Lung (tissue), 12 donors: Measurements from ENCODE around the gene PLCB2. TPM values are rescaled to one million over a fixed set of nuclear protein-coding genes. Genes with fewer than 3 reads are reported as not detected.

Experiments used
- ATAC-seq: fragments of 200-7000 bp; cut with Tn5 transposase; one replicate; pipeline ENCODE4 v1.9.1; 2020; ENCODE audit warnings: moderate number of reproducible peaks; ENCODE audit not compliant: insufficient read depth, low FRiP score
- DNase-seq, 3 donors: peaks; one replicate each; pipeline ENCODE4 v3.0.0-alpha.2; 2013 to 2017
- H3K27ac ChIP-seq, 2 donors: one replicate each; pipeline ENCODE4 v1.5.1; 2013; ENCODE audit warnings: mild to moderate bottlenecking in 2 of 2, moderate library complexity in 2 of 2, control low read depth in 1 of 2, inconsistent platforms in 1 of 2, low read depth in 1 of 2, low read length in 1 of 2
- H3K27me3 ChIP-seq, 3 donors: one replicate each; pipeline ENCODE4 v1.5.1; 2013; ENCODE audit warnings: low read length in 2 of 3; ENCODE audit not compliant: control insufficient read depth in 3 of 3, insufficient read depth in 3 of 3
- H3K36me3 ChIP-seq, 4 donors: one replicate each; pipeline ENCODE4 v1.5.1; 2013; ENCODE audit warnings: low read length in 4 of 4, mild to moderate bottlenecking in 1 of 4, moderate library complexity in 1 of 4; ENCODE audit not compliant: control insufficient read depth in 4 of 4, insufficient read depth in 4 of 4
- H3K4me1 ChIP-seq, 5 donors: one replicate each; pipeline ENCODE4 v1.5.1; 2013; ENCODE audit warnings: low read length in 5 of 5, mild to moderate bottlenecking in 2 of 5, moderate library complexity in 1 of 5; ENCODE audit not compliant: control insufficient read depth in 5 of 5, insufficient read depth in 5 of 5
- H3K4me3 ChIP-seq: one replicate; pipeline ENCODE4 v1.5.1; 2013; ENCODE audit warnings: mild to moderate bottlenecking, control low read depth, moderate library complexity
- H3K9ac ChIP-seq, 2 donors: one replicate each; pipeline ENCODE4 v1.5.1; 2013; ENCODE audit warnings: low read length in 2 of 2, control low read depth in 1 of 2; ENCODE audit not compliant: insufficient read depth in 1 of 2
- H3K9me3 ChIP-seq, 4 donors: one replicate each; pipeline ENCODE4 v1.5.1; 2013; ENCODE audit warnings: low read length in 3 of 4, mild to moderate bottlenecking in 1 of 4, moderate library complexity in 1 of 4; ENCODE audit not compliant: control insufficient read depth in 4 of 4, insufficient read depth in 3 of 4
- WGBS, 2 donors: extraction: QIAGEN DNeasy Blood & Tissue Kit; methylation state at CpG; one replicate each; pipeline ENCODE4 v1.1.7; 2013; 5-methylcytosine and 5-hydroxymethylcytosine counted together
- polyA plus RNA-seq, 2 donors: library from polyadenylated mRNA; stranded (reverse); fragments of 200-250 nt; gene quantifications; one replicate each; pipeline ENCODE4 v1.2.1, GENCODE V29; 2013
- total RNA-seq, 2 donors: library from RNA; depleted of rRNA in 1 of 2; stranded (reverse); fragments of >200 nt in 1 of 2; gene quantifications; one replicate each; pipeline ENCODE4 v1.2.1, GENCODE V29; 2014 to 2021
- TF ChIP-seq, protein P1 (sequence below): IDR thresholded peaks from 2 replicates; pipeline ENCODE4 v1.5.1; 2012; ENCODE audit warnings: mild to moderate bottlenecking; ENCODE audit errors: control extremely low read depth, extremely low read depth
- donor health status: control.
- donor health status: control.
- donor health status: Bipolar disorder and iron deficiency.
- donor health status: healthy.
- donor health status: DM: yes; HTN: yes; CAD: no.

PLCB2 gene
- total and polyA plus RNA-seq, 4 donors, result 17.9 to 76.7 (median 51.2) TPM

- Histone ChIP-seq H3K9ac (no peak overlapping the region), H3K27me3 (peaks cover 0 to 6% (median 4%) of the 10 kb centered on the region in 3 donors), H3K9me3 (peaks cover 0 to 2% (median 0%) of the 10 kb centered on the region in 4 donors), H3K27ac (no peak overlapping the region), H3K4me3 (no peak overlapping the region), H3K4me1 (peaks cover 0 to 18% (median 7%) of the 10 kb centered on the region in 5 donors), H3K36me3 (no peaks in the 10 kb centered on the region)
- 92 to 94% methylated on average over 1 of the region's 1 CpG for WGBS, 2 donors
- no peak for ATAC-seq
- TF ChIP-seq, protein P1, sequence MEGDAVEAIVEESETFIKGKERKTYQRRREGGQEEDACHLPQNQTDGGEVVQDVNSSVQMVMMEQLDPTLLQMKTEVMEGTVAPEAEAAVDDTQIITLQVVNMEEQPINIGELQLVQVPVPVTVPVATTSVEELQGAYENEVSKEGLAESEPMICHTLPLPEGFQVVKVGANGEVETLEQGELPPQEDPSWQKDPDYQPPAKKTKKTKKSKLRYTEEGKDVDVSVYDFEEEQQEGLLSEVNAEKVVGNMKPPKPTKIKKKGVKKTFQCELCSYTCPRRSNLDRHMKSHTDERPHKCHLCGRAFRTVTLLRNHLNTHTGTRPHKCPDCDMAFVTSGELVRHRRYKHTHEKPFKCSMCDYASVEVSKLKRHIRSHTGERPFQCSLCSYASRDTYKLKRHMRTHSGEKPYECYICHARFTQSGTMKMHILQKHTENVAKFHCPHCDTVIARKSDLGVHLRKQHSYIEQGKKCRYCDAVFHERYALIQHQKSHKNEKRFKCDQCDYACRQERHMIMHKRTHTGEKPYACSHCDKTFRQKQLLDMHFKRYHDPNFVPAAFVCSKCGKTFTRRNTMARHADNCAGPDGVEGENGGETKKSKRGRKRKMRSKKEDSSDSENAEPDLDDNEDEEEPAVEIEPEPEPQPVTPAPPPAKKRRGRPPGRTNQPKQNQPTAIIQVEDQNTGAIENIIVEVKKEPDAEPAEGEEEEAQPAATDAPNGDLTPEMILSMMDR, result no peak
- DNase-seq, result no peak
These were observed 12.4 kb downstream of the PLCB2 start for GRCh38 chr15:40295297-40295696.

DNA sequence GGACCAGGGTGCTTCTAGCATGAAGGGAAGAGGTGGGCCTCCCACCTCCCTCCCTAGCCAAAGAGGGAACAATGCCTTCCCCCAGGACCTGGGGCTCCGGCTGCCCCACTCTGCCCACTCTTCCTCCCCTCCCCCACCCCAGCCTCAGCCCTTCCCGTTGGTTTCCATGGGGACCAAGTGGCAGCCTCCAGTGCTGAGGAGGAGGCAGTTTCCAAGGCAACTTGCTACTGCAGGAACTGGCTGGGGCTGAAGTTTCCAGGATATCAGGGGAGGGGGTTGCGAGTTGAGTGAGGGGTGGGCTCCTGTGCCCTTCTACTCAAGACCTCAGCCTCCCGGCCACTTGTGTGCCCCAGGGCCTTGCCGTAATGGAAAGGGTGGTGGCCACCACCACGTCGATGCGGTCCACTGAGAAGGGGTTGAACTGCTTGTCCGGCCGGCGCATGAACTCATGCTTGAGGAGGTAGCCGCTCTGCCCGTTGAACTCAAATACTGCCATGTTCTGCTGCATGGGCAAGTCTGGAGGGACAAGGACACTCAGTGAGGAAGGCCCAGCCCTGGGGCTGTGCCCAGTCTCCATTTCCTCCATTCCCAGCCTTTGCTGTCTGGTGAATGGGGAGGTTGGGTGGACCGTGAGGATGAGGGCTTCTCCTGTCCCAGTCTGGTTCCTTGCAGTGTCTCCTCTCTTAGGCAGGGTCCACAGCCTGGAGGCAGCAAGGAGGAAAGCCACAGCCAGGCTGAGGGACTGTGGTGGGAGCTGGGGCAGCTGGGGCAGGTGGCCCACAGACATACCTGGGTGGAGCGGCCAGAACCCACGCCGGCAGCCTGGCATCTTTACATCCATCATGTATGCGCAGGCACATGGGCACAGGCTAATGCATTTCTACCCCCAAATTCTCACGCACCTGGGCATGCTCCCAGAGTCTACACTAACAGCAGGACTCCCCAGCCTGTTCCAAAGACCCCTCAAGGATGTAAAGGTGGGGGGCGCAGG is 13.5 kb downstream of the PLCB2 start:
- DNase-seq (no peak), ATAC-seq (no peak)
- Histone ChIP-seq H3K27me3 (peaks cover 0 to 6% (median 4%) of the 10 kb centered on the region in 3 donors), H3K36me3 (peaks cover 0 to 1% (median 0%) of the 10 kb centered on the region in 4 donors), H3K9me3 (peaks cover 0 to 2% (median 0%) of the 10 kb centered on the region in 4 donors), H3K4me1 (peaks cover 0 to 20% (median 7%) of the 10 kb centered on the region in 5 donors), H3K4me3 (no peak overlapping the region), H3K27ac (no peak overlapping the region), H3K9ac (no peak overlapping the region)
- WGBS, 2 donors, result 90% methylated on average over 20 of the region's 20 CpGs
- TF ChIP-seq, protein P1, result no peak

GRCh38 chr15:40293006-40293405 is 14.7 kb downstream of the PLCB2 start:
- DNase-seq (no peak), ATAC-seq (no peak)
- H3K27me3 ChIP-seq, result peaks cover 0 to 6% (median 4%) of the 10 kb centered on the region in 3 donors
- peaks cover 0 to 4% (median 1%) of the 10 kb centered on the region in 4 donors for H3K36me3 ChIP-seq
- no peak overlapping the region for H3K4me3 ChIP-seq
- TF ChIP-seq, protein P1, result no peak
- H3K4me1 ChIP-seq, result peaks cover 0 to 20% (median 7%) of the 10 kb centered on the region in 5 donors
- H3K9me3 ChIP-seq, result peaks cover 0 to 2% (median 0%) of the 10 kb centered on the region in 4 donors
- H3K9ac ChIP-seq, result no peak overlapping the region
- no peak overlapping the region for H3K27ac ChIP-seq
